ENCODE measurements around the gene KIT. TPM values are rescaled to one million over a fixed set of nuclear protein-coding genes. Genes with fewer than 3 reads are reported as not detected.

KIT gene
- total and polyA plus RNA-seq, 2 of the 13 experiments (the other 11 are each of a cell fraction or from before 2014, with no cell fraction given) = not detected

GRCh38 chr4:54683616-54684346 is 26.0 kb downstream of the KIT start:
- Histone ChIP-seq H3K27ac (ENCODE audit: extremely low read length, insufficient read depth, low read length) (no peak overlapping the region), H3K9me3 (ENCODE audit: low read length) (no peaks in the 10 kb centered on the region), H2AFZ (ENCODE audit: low read length) (no peak overlapping the region), H3K4me1 (ENCODE audit: insufficient read depth, low read length) (no peaks in the 10 kb centered on the region), H3K4me2 (ENCODE audit: low read depth, low read length) (no peak overlapping the region), H3K9ac (ENCODE audit: insufficient read depth, low read depth, low read length) (no peak overlapping the region), H3K36me3 (replicated peaks in 1 of 2; ENCODE audit: control insufficient read depth in 1 of 2, insufficient read depth in 2 of 2, low read length in 2 of 2) (no peaks in the 10 kb centered on the region), H4K20me1 (ENCODE audit: insufficient read depth, low read length) (no peaks in the 10 kb centered on the region), H3K79me2 (ENCODE audit: insufficient read depth, low read length) (no peaks in the 10 kb centered on the region), H3K27me3 (ENCODE audit: control insufficient read depth in 1 of 2, insufficient read depth in 2 of 2, low read length in 2 of 2) (no peaks in the 10 kb centered on the region), H3K4me3 (replicated peaks in 1 of 3; ENCODE audit: insufficient read depth in 1 of 3, low read depth in 2 of 3, low read length in 3 of 3) (no peak overlapping the region)
- FAIRE-seq = peak; percentile 49
- DNase-seq (ENCODE audit: low spot score) = peak; percentile 13
- peak; percentile 29; the same call in 1 of the 2 replicates for TF ChIP-seq STAG1 (CRISPR knock-in tag; IDR thresholded peaks at IDR 0.05)
- peak; percentile 41 for TF ChIP-seq CTCF (CRISPR knock-in tag; IDR thresholded peaks at IDR 0.05)
- TF ChIP-seq WIZ (CRISPR knock-in tag; IDR thresholded peaks at IDR 0.05) = no peak
- ATAC-seq = peak; percentile 73
- in situ Hi-C loops (cut with HindIII; ENCODE audit: extremely low pct_ligation_motif_present, low pct_unique_long_range_greater_than_20kb) (loop anchor here (10.0 to 25.0 kb wide), 2 partner anchors 281 to 629 kb away; no protein-coding TSS in a partner anchor), intact Hi-C loops (cut with micrococcal nuclease; ENCODE audit: unreplicated experiment) (loop anchor here (1.0 to 5.0 kb wide), 2 partner anchors 278 to 361 kb away; no protein-coding TSS in a partner anchor)
- no TSS peak for BruUV-seq (replicated peaks)
- CTCF ChIA-PET (ENCODE audit: low intra/inter-chr PET ratio, low total read pairs) = interaction anchor here (1.4 kb wide), 1 partner anchor 278 kb away, joined by 5 read pairs; no protein-coding TSS in a partner anchor
- WGBS (ENCODE audit: low lambda C conversion rate) = 43% methylated on average over 4 of the region's 8 CpGs
- POLR2A ChIA-PET = no interaction called here

- H4K20me1 ChIP-seq (ENCODE audit: insufficient read depth, low read length) = no peaks in the 10 kb centered on the region
- H3K36me3 ChIP-seq (replicated peaks in 1 of 2; ENCODE audit: control insufficient read depth in 1 of 2, insufficient read depth in 2 of 2, low read length in 2 of 2) = no peaks in the 10 kb centered on the region
- intact Hi-C loops (cut with micrococcal nuclease; ENCODE audit: unreplicated experiment) = no loop called here
- H3K27ac ChIP-seq (ENCODE audit: extremely low read length, insufficient read depth, low read length) = no peak overlapping the region
- CTCF ChIA-PET (ENCODE audit: low intra/inter-chr PET ratio, low total read pairs) = no interaction called here
- no TSS peak for BruUV-seq (replicated peaks)
- H3K9me3 ChIP-seq (ENCODE audit: low read length) = no peaks in the 10 kb centered on the region
- POLR2A ChIA-PET = no interaction called here
- H3K9ac ChIP-seq (ENCODE audit: insufficient read depth, low read depth, low read length) = no peak overlapping the region
- H3K4me1 ChIP-seq (ENCODE audit: insufficient read depth, low read length) = no peaks in the 10 kb centered on the region
- WGBS (ENCODE audit: low lambda C conversion rate) = 0% methylated on average over 1 of the region's 1 CpG
- no peak overlapping the region for H2AFZ ChIP-seq (ENCODE audit: low read length)
- no peaks in the 10 kb centered on the region for H3K79me2 ChIP-seq (ENCODE audit: insufficient read depth, low read length)
- DNase-seq (ENCODE audit: low spot score) (no peak), ATAC-seq (no peak), FAIRE-seq (no peak)
- no peak overlapping the region for H3K4me2 ChIP-seq (ENCODE audit: low read depth, low read length)
- no peaks in the 10 kb centered on the region for H3K27me3 ChIP-seq (ENCODE audit: control insufficient read depth in 1 of 2, insufficient read depth in 2 of 2, low read length in 2 of 2)
- H3K4me3 ChIP-seq (replicated peaks in 1 of 3; ENCODE audit: insufficient read depth in 1 of 3, low read depth in 2 of 3, low read length in 3 of 3) = no peak overlapping the region
- in situ Hi-C loops (cut with HindIII; ENCODE audit: extremely low pct_ligation_motif_present, low pct_unique_long_range_greater_than_20kb) = loop anchor here (10.0 to 25.0 kb wide), 2 partner anchors 279 to 626 kb away; no protein-coding TSS in a partner anchor
- TF ChIP-seq ZNF878 (CRISPR knock-in tag; IDR thresholded peaks at IDR 0.05) (no peak), KLF16 (CRISPR knock-in tag; IDR thresholded peaks at IDR 0.05) (no peak), ZNF589 (CRISPR knock-in tag; conservative IDR thresholded peaks at IDR 0.05) (no peak), ZNF639 (CRISPR knock-in tag; conservative IDR thresholded peaks at IDR 0.05) (no peak), XRCC5 (optimal IDR thresholded peaks at IDR 0.05; ENCODE audit: low read length) (no peak), REST (IDR thresholded peaks at IDR 0.05; ENCODE audit: borderline replicate concordance in 1 of 2, low read depth in 1 of 2, low read length in 2 of 2) (no peak), ZNF432 (CRISPR knock-in tag; IDR thresholded peaks at IDR 0.05; ENCODE audit: borderline replicate concordance) (no peak)
Measured at GRCh38 chr4:54685810-54686209, 28.1 kb downstream of the KIT start.

Data from HepG2 (cell line).